Skeletal muscle tissue (tissue), 2 donors: ENCODE data around the gene CEACAM20. TPM values are rescaled to one million over a fixed set of nuclear protein-coding genes. Genes with fewer than 3 reads are reported as not detected.

Source experiments
- small RNA-seq: library from RNA; depleted of rRNA; stranded (forward); fragments of <200 nt; gene quantifications from one replicate; pipeline ENCODE3, GENCODE V24; 2014
- total RNA-seq: library from RNA; depleted of rRNA; stranded (reverse); fragments of >200 nt; gene quantifications from one replicate; pipeline ENCODE4 v1.2.3, GENCODE V29; 2014

CEACAM20 gene
- total RNA-seq, 1 donor from 2014 or later: not detected

Small RNA genes lying within 50 kb of the gene (small RNA-seq; reads per million reads assigned to genes)
- not detected for gene AC243964.1

Other genes starting within 250 kb of the CEACAM20 start
- gene ZNF235, start 224.7 kb downstream of the CEACAM20 start, total RNA-seq: 8.9 TPM
- gene ZNF112, start 173.0 kb downstream of the CEACAM20 start, total RNA-seq: 5.7 TPM
- gene ZNF285, start 128.1 kb downstream of the CEACAM20 start, total RNA-seq: 7.3 TPM
- gene ZNF229, start 81.2 kb downstream of the CEACAM20 start, total RNA-seq: 6.8 TPM
- gene ZNF180, start 29.2 kb downstream of the CEACAM20 start, total RNA-seq: 5.7 TPM
- gene IGSF23, start 83.9 kb upstream of the CEACAM20 start, total RNA-seq: not detected
- gene PVR, start 114.2 kb upstream of the CEACAM20 start, total RNA-seq: 15.7 TPM
- 2.6 TPM for gene CEACAM19, start 141.8 kb upstream of the CEACAM20 start, total RNA-seq
- 1.0 TPM for gene CEACAM16, start 169.5 kb upstream of the CEACAM20 start, total RNA-seq
- gene BCL3, start 219.0 kb upstream of the CEACAM20 start, total RNA-seq: 3.1 TPM
- not detected for gene CBLC, start 248.2 kb upstream of the CEACAM20 start, total RNA-seq